OCI-LY7 (cell line): ENCODE measurements around the gene KLC1. TPM values are rescaled to one million over a fixed set of nuclear protein-coding genes. Genes with fewer than 3 reads are reported as not detected.

Source experiments
- BruUV-seq: library from RNA; stranded (reverse); fragments of 400-500 nt; replicated peaks from 2 replicates; lab custom pipeline; 2021; lab: Mats Ljungman, UMichigan
- CTCF ChIA-PET: fragments of 300-600 bp; sonication (Branson Sonifier 250); formaldehyde crosslinking; loops from one replicate; lab custom pipeline; 2022; ENCODE audit warnings: antibody characterized with exemption; ENCODE audit not compliant: unreplicated experiment; lab: Charles Lee
- POLR2A ChIA-PET: fragments of 300-600 bp; sonication (Branson Sonifier 250); formaldehyde crosslinking; loops from one replicate; lab custom pipeline; 2022; ENCODE audit warnings: antibody characterized with exemption; lab: Charles Lee
- DNase-seq: peaks from one replicate; pipeline ENCODE4 v3.0.0-alpha.2; 2015; ENCODE audit warnings: low spot score
- H2AFZ ChIP-seq: fragments of 200-600 bp; sonication (generic), shearing (Covaris generic); 2 replicates; pipeline ENCODE4 v1.6.1; 2014; ENCODE audit warnings: mild to moderate bottlenecking, antibody characterized with exemption, low read length, moderate library complexity
- H3K27ac ChIP-seq: fragments of 200-600 bp; sonication (generic); 2 replicates; pipeline ENCODE4 v1.5.1; 2014; ENCODE audit warnings: mixed run types, low read depth, mild to moderate bottlenecking, moderate library complexity, low read length, inconsistent platforms; ENCODE audit not compliant: poor library complexity, severe bottlenecking
- H3K36me3 ChIP-seq: fragments of 200-600 bp; sonication (generic); 2 replicates; pipeline ENCODE4 v1.6.1; 2014; ENCODE audit warnings: mild to moderate bottlenecking, antibody characterized with exemption, low read length, moderate library complexity, mixed read lengths; ENCODE audit not compliant: insufficient read depth
- H3K4me1 ChIP-seq: fragments of 200-600 bp; sonication (generic); 2 replicates; pipeline ENCODE4 v1.5.1; 2014; ENCODE audit warnings: mild to moderate bottlenecking, low read length; ENCODE audit not compliant: insufficient read depth, poor library complexity, severe bottlenecking
- H3K4me2 ChIP-seq: fragments of 200-600 bp; sonication (generic); 2 replicates; pipeline ENCODE4 v1.6.1; 2014; ENCODE audit warnings: mild to moderate bottlenecking, low read length
- H3K4me3 ChIP-seq: fragments of 200-600 bp; sonication (generic); 2 replicates; pipeline ENCODE4 v1.5.1; 2014; ENCODE audit warnings: mild to moderate bottlenecking, low read depth, low read length; ENCODE audit not compliant: poor library complexity, severe bottlenecking
- H3K79me2 ChIP-seq: fragments of 200-600 bp; sonication (generic); 2 replicates; pipeline ENCODE4 v1.6.1; 2016; ENCODE audit warnings: low read depth, mild to moderate bottlenecking, low read length, moderate library complexity, mixed read lengths; ENCODE audit not compliant: insufficient read depth
- H3K9me2 ChIP-seq: fragments of 200-600 bp; sonication (generic); 2 replicates; pipeline ENCODE4 v1.6.1; 2016; ENCODE audit warnings: mild to moderate bottlenecking, low read length, mixed read lengths; ENCODE audit not compliant: insufficient read depth
- H3K9me3 ChIP-seq: fragments of 200-600 bp; sonication (generic); 2 replicates; pipeline ENCODE4 v1.6.1; 2014; ENCODE audit warnings: mild to moderate bottlenecking, mixed run types, low read length, mixed read lengths
- H4K20me1 ChIP-seq: fragments of 200-600 bp; sonication (generic); 2 replicates; pipeline ENCODE4 v1.6.1; 2014; ENCODE audit warnings: mild to moderate bottlenecking, antibody characterized with exemption, low read length, moderate library complexity, mixed read lengths; ENCODE audit not compliant: insufficient read depth
- CTCF ChIP-seq: fragments of 200-600 bp; sonication (generic); conservative IDR thresholded peaks from 2 replicates; pipeline ENCODE4 v1.5.1; 2014; ENCODE audit warnings: mild to moderate bottlenecking, antibody characterized with exemption, low read length, moderate library complexity, mixed read lengths
- EZH2phosphoT487 ChIP-seq: fragments of 200-600 bp; sonication (generic); IDR thresholded peaks from 2 replicates; pipeline ENCODE4 v1.6.1; 2018; ENCODE audit warnings: low read depth, borderline replicate concordance, mild to moderate bottlenecking, mixed run types, antibody characterized with exemption, low read length, moderate library complexity, mixed read lengths
- intact Hi-C: fragments of 100-400 bp; cut with micrococcal nuclease; formaldehyde crosslinking; loops from one replicate; pipeline ENCODE4 v1.10.0; 2022; ENCODE audit not compliant: unreplicated experiment
- total RNA-seq, 2 experiments: library from RNA; depleted of rRNA in 1 of 2; stranded (reverse); fragments of >200 nt in 1 of 2; shearing (Covaris generic) in 1 of 2; gene quantifications; 2 replicates each; pipeline ENCODE4 v1.2.3, GENCODE V29; 2014 to 2022

KLC1 gene
- total RNA-seq, 2 experiments from 2014 or later, result 147 to 157 TPM

GRCh38 chr14:103679351-103679750 is 50.3 kb downstream of the KLC1 start:
- Histone ChIP-seq H3K36me3 (peaks cover 96% of the 10 kb centered on the region), H3K4me2 (peak overlapping the region; percentile 17; the same call in 1 of the 2 replicates), H3K27ac (peak overlapping the region; percentile 3), H3K4me1 (peaks cover 12% of the 10 kb centered on the region), H3K4me3 (no peak overlapping the region), H4K20me1 (no peaks in the 10 kb centered on the region), H3K9me2 (no peaks in the 10 kb centered on the region), H3K9me3 (no peaks in the 10 kb centered on the region), H2AFZ (no peak overlapping the region), H3K79me2 (no peaks in the 10 kb centered on the region)
- intact Hi-C loops, result loop anchor here (2.0 kb wide), 1 partner anchor 107 kb away; no protein-coding TSS in a partner anchor
- CTCF ChIA-PET, result interaction anchor here (0.9 to 1.0 kb wide), 2 partner anchors 11 to 51 kb away, joined by 3 to 4 read pairs; partner anchors contain the start of gene KLC1
- peak; percentile 69 for DNase-seq
- no TSS peak for BruUV-seq
- TF ChIP-seq CTCF, result peak; percentile 94
- TF ChIP-seq EZH2phosphoT487, result no peak
- POLR2A ChIA-PET, result interaction anchor here (0.6 to 1.2 kb wide), 2 partner anchors 12 to 15 kb away, joined by 3 to 5 read pairs; no protein-coding TSS in a partner anchor

GRCh38 chr14:103680491-103681231 is 51.6 kb downstream of the KLC1 start:
- Histone ChIP-seq H3K27ac (no peak overlapping the region), H4K20me1 (no peaks in the 10 kb centered on the region), H3K36me3 (peaks cover 96% of the 10 kb centered on the region), H2AFZ (no peak overlapping the region), H3K9me3 (no peaks in the 10 kb centered on the region), H3K4me3 (no peak overlapping the region), H3K9me2 (no peaks in the 10 kb centered on the region), H3K79me2 (no peaks in the 10 kb centered on the region), H3K4me1 (peaks cover 12% of the 10 kb centered on the region), H3K4me2 (no peak overlapping the region)
- ChIA-PET POLR2A (interaction anchor here (0.5 to 1.2 kb wide), 4 partner anchors 10 to 52 kb away, joined by 3 to 5 read pairs (median 4); no protein-coding TSS in a partner anchor), CTCF (interaction anchor here (1.0 kb wide), 1 partner anchor 52 kb away, joined by 4 read pairs; the partner anchor contains the start of gene KLC1)
- DNase-seq, result no peak
- intact Hi-C loops, result no loop called here
- no TSS peak for BruUV-seq
- TF ChIP-seq EZH2phosphoT487, result no peak
- no peak for TF ChIP-seq CTCF

GRCh38 chr14:103683139-103683538 is 54.1 kb downstream of the KLC1 start:
- Histone ChIP-seq H3K36me3 (peaks cover 94% of the 10 kb centered on the region), H2AFZ (no peak overlapping the region), H3K9me2 (no peaks in the 10 kb centered on the region), H3K9me3 (no peaks in the 10 kb centered on the region), H3K4me1 (peaks cover 12% of the 10 kb centered on the region), H3K4me2 (no peak overlapping the region), H3K27ac (no peak overlapping the region), H3K79me2 (no peaks in the 10 kb centered on the region), H3K4me3 (no peak overlapping the region), H4K20me1 (no peaks in the 10 kb centered on the region)
- TF ChIP-seq EZH2phosphoT487 (no peak), CTCF (no peak)
- ChIA-PET POLR2A (no interaction called here), CTCF (no interaction called here)
- BruUV-seq, result no TSS peak
- no peak for DNase-seq
- intact Hi-C loops, result no loop called here
